GM18498 (cell line): ENCODE measurements around the gene PIGA.
"Not testable (repeated sequence)": the region's sequence is repeated elsewhere in the genome, so short reads cannot be mapped to it uniquely, and the experiment has no call there.

ENCODE experiments used
- ATAC-seq: cut with Tn5 transposase; IDR thresholded peaks from one replicate; pipeline ENCODE4 v1.9.1; 2021; ENCODE audit warnings: mild to moderate bottlenecking, moderate library complexity; ENCODE audit not compliant: unreplicated experiment

PIGA gene

GRCh38 chrX:15321447-15321846, 13.9 kb downstream of the PIGA start:
- ATAC-seq, result no peak

GRCh38 chrX:15320297-15320696, 15.0 kb downstream of the PIGA start:
- no peak for ATAC-seq

GRCh38 chrX:15319075-15319474, 16.2 kb downstream of the PIGA start:
- ATAC-seq, result no peak

GRCh38 chrX:15315509-15315908, 19.8 kb downstream of the PIGA start, which contains the start of gene ASB11:
Gene ASB11, minus strand, starts transcription at chrX:15315640. Its CDS starts 35 bp downstream, at chrX:15315605.
- ATAC-seq, result no peak

- no peak for ATAC-seq
Measured at GRCh38 chrX:15314472-15314871, 20.9 kb downstream of the PIGA start.

GRCh38 chrX:15311119-15311518, 24.2 kb downstream of the PIGA start:
- no peak for ATAC-seq

GRCh38 chrX:15310117-15310516, 25.2 kb downstream of the PIGA start:
- ATAC-seq, result no peak

GRCh38 chrX:15305899-15306298, 29.4 kb downstream of the PIGA start:
- ATAC-seq, result not testable (repeated sequence)

- no peak for ATAC-seq
Measured at GRCh38 chrX:15301924-15302323, 33.4 kb downstream of the PIGA start.

GRCh38 chrX:15299941-15300851, 35.1 kb downstream of the PIGA start:
- ATAC-seq, result no peak

GRCh38 chrX:15298780-15299179, 36.5 kb downstream of the PIGA start:
- no peak for ATAC-seq

GRCh38 chrX:15298201-15298600, 37.1 kb downstream of the PIGA start:
- ATAC-seq, result no peak

- ATAC-seq, result no peak
Measured at GRCh38 chrX:15293451-15293850, 41.9 kb downstream of the PIGA start.

GRCh38 chrX:15292861-15293260, 42.5 kb downstream of the PIGA start:
- ATAC-seq, result no peak

- ATAC-seq, result no peak
Measured at GRCh38 chrX:15277604-15278003, 57.7 kb downstream of the PIGA start.

- no peak for ATAC-seq
Measured at GRCh38 chrX:15274946-15275345, 60.4 kb downstream of the PIGA start.

GRCh38 chrX:15273275-15273674, 62.0 kb downstream of the PIGA start:
- not testable (repeated sequence) for ATAC-seq

- ATAC-seq, result no peak
Measured at GRCh38 chrX:15271757-15272156, 63.6 kb downstream of the PIGA start.

- ATAC-seq, result peak; percentile 67
Measured at GRCh38 chrX:15269618-15270521, 65.5 kb downstream of the PIGA start, which contains the start of gene ASB9. Gene ASB9, minus strand, starts transcription at chrX:15270083. Its CDS starts 209 bp downstream, at chrX:15269874.
